H9 (cell line): Measurements from ENCODE around the gene MORN5. TPM values are rescaled to one million over a fixed set of nuclear protein-coding genes. Genes with fewer than 3 reads are reported as not detected.

Source experiments
- DNase-seq: peaks from one replicate; pipeline ENCODE4 v3.0.0-alpha.2; 2017
- H2AFZ ChIP-seq: one replicate; pipeline ENCODE4 v1.6.1; 2013; ENCODE audit warnings: mild to moderate bottlenecking, low read length, control low read depth, moderate library complexity
- H2AK5ac ChIP-seq: 2 replicates; pipeline ENCODE4 v1.6.1; 2013; ENCODE audit warnings: low read length, control low read depth, mixed read lengths; ENCODE audit not compliant: insufficient read length
- H2BK120ac ChIP-seq: one replicate; pipeline ENCODE4 v1.6.1; 2013; ENCODE audit warnings: low read depth, mild to moderate bottlenecking, low read length, control low read depth, inconsistent platforms; ENCODE audit not compliant: poor library complexity, severe bottlenecking
- H2BK12ac ChIP-seq: 2 replicates; pipeline ENCODE4 v1.6.1; 2013; ENCODE audit warnings: low read length, control low read depth, mixed read lengths, low read depth; ENCODE audit not compliant: insufficient read length
- H2BK15ac ChIP-seq: 2 replicates; pipeline ENCODE4 v1.6.1; 2013; ENCODE audit warnings: low read depth, low read length, control low read depth
- H2BK20ac ChIP-seq: one replicate; pipeline ENCODE4 v1.6.1; 2013; ENCODE audit warnings: low read depth, mild to moderate bottlenecking, low read length, control low read depth, inconsistent platforms; ENCODE audit not compliant: poor library complexity, severe bottlenecking
- H2BK5ac ChIP-seq: 2 replicates; pipeline ENCODE4 v1.6.1; 2013; ENCODE audit warnings: low read length, control low read depth, mixed read lengths; ENCODE audit not compliant: insufficient read length
- H3K14ac ChIP-seq: 2 replicates; pipeline ENCODE4 v1.6.1; 2013; ENCODE audit warnings: low read length, control low read depth; ENCODE audit not compliant: insufficient read depth
- H3K18ac ChIP-seq: 2 replicates; pipeline ENCODE4 v1.6.1; 2013; ENCODE audit warnings: low read depth, mild to moderate bottlenecking, mixed read lengths, low read length, control low read depth; ENCODE audit not compliant: insufficient read length
- H3K23ac ChIP-seq: 2 replicates; pipeline ENCODE4 v1.6.1; 2013; ENCODE audit warnings: low read length, control low read depth, mixed read lengths, low read depth; ENCODE audit not compliant: insufficient read length
- H3K23me2 ChIP-seq: 2 replicates; pipeline ENCODE4 v1.6.1; 2013; ENCODE audit warnings: low read depth, mild to moderate bottlenecking, mixed read lengths, low read length, control low read depth; ENCODE audit not compliant: insufficient read length, poor library complexity, severe bottlenecking
- H3K27ac ChIP-seq: 2 replicates; pipeline ENCODE4 v1.5.1; 2013; ENCODE audit warnings: low read length, control low read depth, mixed read lengths, low read depth; ENCODE audit not compliant: insufficient read length
- H3K27me3 ChIP-seq: 2 replicates; pipeline ENCODE4 v1.6.1; 2013; ENCODE audit warnings: low read length, control low read depth, inconsistent platforms; ENCODE audit not compliant: insufficient read depth
- H3K4ac ChIP-seq: 2 replicates; pipeline ENCODE4 v1.6.1; 2013; ENCODE audit warnings: low read depth, mild to moderate bottlenecking, control low read depth, inconsistent platforms, low read length, moderate library complexity
- H3K4me1 ChIP-seq: 2 replicates; pipeline ENCODE4 v1.6.1; 2013; ENCODE audit warnings: low read length, control low read depth, inconsistent platforms; ENCODE audit not compliant: insufficient read depth
- H3K4me2 ChIP-seq: 2 replicates; pipeline ENCODE4 v1.6.1; 2013; ENCODE audit warnings: low read length, control low read depth, mixed read lengths; ENCODE audit not compliant: insufficient read length, insufficient read depth
- H3K56ac ChIP-seq: 2 replicates; pipeline ENCODE4 v1.6.1; 2013; ENCODE audit warnings: low read depth, mild to moderate bottlenecking, mixed read lengths, low read length, control low read depth; ENCODE audit not compliant: insufficient read length
- H3K79me1 ChIP-seq: 2 replicates; pipeline ENCODE4 v1.6.1; 2013; ENCODE audit warnings: low read depth, mild to moderate bottlenecking, moderate library complexity, low read length, control low read depth, inconsistent platforms; ENCODE audit not compliant: insufficient read depth, poor library complexity, severe bottlenecking
- H3K79me2 ChIP-seq: 2 replicates; pipeline ENCODE4 v1.6.1; 2013; ENCODE audit warnings: low read length, control low read depth, inconsistent platforms; ENCODE audit not compliant: insufficient read depth
- H3K9ac ChIP-seq: 2 replicates; pipeline ENCODE4 v1.6.1; 2013; ENCODE audit warnings: low read length, control low read depth, mixed read lengths; ENCODE audit not compliant: insufficient read length; ENCODE audit errors: extremely low read depth
- H3K9me3 ChIP-seq: one replicate; pipeline ENCODE4 v1.6.1; 2013; ENCODE audit warnings: low read depth, low read length, inconsistent platforms; ENCODE audit not compliant: control insufficient read depth
- H3T11ph ChIP-seq: one replicate; pipeline ENCODE4 v1.6.1; 2013; ENCODE audit warnings: mild to moderate bottlenecking, low read length, control low read depth, inconsistent platforms
- H4K20me1 ChIP-seq: one replicate; pipeline ENCODE4 v1.6.1; 2013; ENCODE audit not compliant: control insufficient read depth, insufficient read length, insufficient read depth
- H4K5ac ChIP-seq: 2 replicates; pipeline ENCODE4 v1.6.1; 2013; ENCODE audit warnings: low read depth, mild to moderate bottlenecking, mixed read lengths, low read length, control low read depth; ENCODE audit not compliant: insufficient read length
- H4K8ac ChIP-seq: replicated peaks from 2 replicates; pipeline ENCODE4 v1.6.1; 2013; ENCODE audit warnings: low read length, control low read depth, mixed read lengths, low read depth; ENCODE audit not compliant: insufficient read length
- H4K91ac ChIP-seq: 2 replicates; pipeline ENCODE4 v1.6.1; 2013; ENCODE audit warnings: low read depth, mild to moderate bottlenecking, moderate library complexity, mixed read lengths, low read length, control low read depth; ENCODE audit not compliant: insufficient read length
- H3K27ac Mint-ChIP-seq, 3 experiments: 2 replicates in 2 of 3; 3 replicates in 1 of 3; pipeline ENCODE4 v1.8.0; 2020 to 2021; ENCODE audit warnings: mixed read lengths in 3 of 3, mild to moderate bottlenecking in 1 of 3, moderate library complexity in 1 of 3
- H3K27me3 Mint-ChIP-seq: 2 replicates; pipeline ENCODE4 v1.8.0; 2021; ENCODE audit warnings: low read depth, mild to moderate bottlenecking, moderate library complexity, mixed read lengths
- H3K36me3 Mint-ChIP-seq, 3 experiments: 2 replicates in 2 of 3; 3 replicates in 1 of 3; pipeline ENCODE4 v1.8.0; 2020 to 2021; ENCODE audit warnings: low read depth in 3 of 3, mixed read lengths in 3 of 3; ENCODE audit not compliant: insufficient read depth in 1 of 3
- H3K4me1 Mint-ChIP-seq, 2 experiments: 2 replicates each; pipeline ENCODE4 v1.8.0; 2020; ENCODE audit warnings: mixed read lengths in 2 of 2
- H3K4me3 Mint-ChIP-seq, 2 experiments: 2 replicates in 1 of 2; 3 replicates in 1 of 2; pipeline ENCODE4 v1.8.0; 2020 to 2021; ENCODE audit warnings: mild to moderate bottlenecking in 2 of 2, mixed read lengths in 2 of 2, moderate library complexity in 1 of 2
- H3K9me3 Mint-ChIP-seq, 2 experiments: 2 replicates in 1 of 2; 3 replicates in 1 of 2; pipeline ENCODE4 v1.8.0; 2020; ENCODE audit warnings: mild to moderate bottlenecking in 2 of 2, mixed read lengths in 2 of 2, moderate library complexity in 1 of 2
- WGBS: extraction: QIAGEN DNeasy Blood & Tissue Kit; methylation state at CpG from one replicate; pipeline ENCODE4 v1.1.7; 2013; ENCODE audit warnings: missing lambda C conversion rate, low lambda C conversion rate, mixed read lengths; ENCODE audit not compliant: insufficient read length; ENCODE audit errors: extremely low coverage; 5-methylcytosine and 5-hydroxymethylcytosine counted together
- total RNA-seq: library from RNA; stranded (reverse); gene quantifications from 2 replicates; pipeline ENCODE4 v1.2.1, GENCODE V29; 2021
- TF ChIP-seq, protein P1 (sequence below): fragments of 200-600 bp; sonication (generic); conservative IDR thresholded peaks from 3 replicates; pipeline ENCODE4 v1.8.0; 2021; ENCODE audit warnings: antibody characterized with exemption, mild to moderate bottlenecking

The MORN5 gene
- total RNA-seq, 1 experiment from 2014 or later: not detected

DNA sequence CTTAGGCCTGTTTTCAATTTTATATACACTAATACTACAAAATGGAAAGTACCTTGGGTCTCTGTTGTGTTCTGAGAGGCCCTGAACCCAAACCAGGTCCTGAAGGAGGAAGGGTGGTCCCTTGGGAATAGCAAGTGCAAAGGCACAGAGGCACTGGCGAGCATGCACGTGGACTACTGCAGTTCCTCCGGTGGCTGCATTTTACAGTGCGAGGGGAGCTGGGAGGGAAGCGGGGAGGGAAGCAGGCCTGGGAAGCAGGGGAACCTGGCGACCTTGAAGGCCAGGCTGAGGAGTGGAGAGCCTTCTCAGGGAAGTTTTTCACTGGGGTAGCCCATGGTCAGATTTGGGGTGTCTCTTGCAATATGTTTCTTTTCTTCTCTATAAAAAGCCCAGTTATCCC lies 33.9 kb downstream of the MORN5 start:
- no peak overlapping the region for H2BK5ac ChIP-seq
- no peak for DNase-seq
- H4K8ac ChIP-seq: no peak overlapping the region
- Mint-ChIP-seq H3K4me1 (peaks cover 19 to 23% of the 10 kb centered on the region in 2 experiments), H3K36me3 (no peaks in the 10 kb centered on the region; a peak in 1 of 7 replicates), H3K9me3 (no peaks in the 10 kb centered on the region), H3K27me3 (peaks cover 5% of the 10 kb centered on the region; the same call in 1 of the 2 replicates), H3K27ac (peak overlapping the region in 1 of 3 experiments; percentile 89; a peak in 1 of 7 replicates), H3K4me3 (no peak overlapping the region)
- H3K23me2 ChIP-seq: no peaks in the 10 kb centered on the region
- H3K4ac ChIP-seq: no peak overlapping the region
- H2AK5ac ChIP-seq: no peak overlapping the region
- TF ChIP-seq, protein P1, sequence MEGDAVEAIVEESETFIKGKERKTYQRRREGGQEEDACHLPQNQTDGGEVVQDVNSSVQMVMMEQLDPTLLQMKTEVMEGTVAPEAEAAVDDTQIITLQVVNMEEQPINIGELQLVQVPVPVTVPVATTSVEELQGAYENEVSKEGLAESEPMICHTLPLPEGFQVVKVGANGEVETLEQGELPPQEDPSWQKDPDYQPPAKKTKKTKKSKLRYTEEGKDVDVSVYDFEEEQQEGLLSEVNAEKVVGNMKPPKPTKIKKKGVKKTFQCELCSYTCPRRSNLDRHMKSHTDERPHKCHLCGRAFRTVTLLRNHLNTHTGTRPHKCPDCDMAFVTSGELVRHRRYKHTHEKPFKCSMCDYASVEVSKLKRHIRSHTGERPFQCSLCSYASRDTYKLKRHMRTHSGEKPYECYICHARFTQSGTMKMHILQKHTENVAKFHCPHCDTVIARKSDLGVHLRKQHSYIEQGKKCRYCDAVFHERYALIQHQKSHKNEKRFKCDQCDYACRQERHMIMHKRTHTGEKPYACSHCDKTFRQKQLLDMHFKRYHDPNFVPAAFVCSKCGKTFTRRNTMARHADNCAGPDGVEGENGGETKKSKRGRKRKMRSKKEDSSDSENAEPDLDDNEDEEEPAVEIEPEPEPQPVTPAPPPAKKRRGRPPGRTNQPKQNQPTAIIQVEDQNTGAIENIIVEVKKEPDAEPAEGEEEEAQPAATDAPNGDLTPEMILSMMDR: no peak
- no peak overlapping the region for H4K5ac ChIP-seq
- H2BK120ac ChIP-seq: no peak overlapping the region
- no peak overlapping the region for H2BK15ac ChIP-seq
- no peak overlapping the region for H3K23ac ChIP-seq
- no peak overlapping the region for H3T11ph ChIP-seq
- no peaks in the 10 kb centered on the region for H3K27me3 ChIP-seq
- H3K27ac ChIP-seq: no peak overlapping the region
- no peak overlapping the region for H3K14ac ChIP-seq
- WGBS: no CpG with 5 or more reads among the region's 6 CpGs
- H3K56ac ChIP-seq: no peak overlapping the region
- H3K4me1 ChIP-seq: no peaks in the 10 kb centered on the region
- no peak overlapping the region for H3K18ac ChIP-seq
- no peak overlapping the region for H2BK20ac ChIP-seq
- no peaks in the 10 kb centered on the region for H3K79me1 ChIP-seq
- no peak overlapping the region for H3K9ac ChIP-seq
- no peak overlapping the region for H3K4me2 ChIP-seq
- no peaks in the 10 kb centered on the region for H3K9me3 ChIP-seq
- H4K91ac ChIP-seq: no peak overlapping the region
- no peaks in the 10 kb centered on the region for H3K79me2 ChIP-seq
- H2BK12ac ChIP-seq: no peak overlapping the region
- H4K20me1 ChIP-seq: no peaks in the 10 kb centered on the region
- H2AFZ ChIP-seq: no peak overlapping the region
